ENCODE data around the gene GNPDA1.
A peak's percentile ranks its signal among the peaks of the same experiment; 100 is the strongest.

Gene GNPDA1

DNA sequence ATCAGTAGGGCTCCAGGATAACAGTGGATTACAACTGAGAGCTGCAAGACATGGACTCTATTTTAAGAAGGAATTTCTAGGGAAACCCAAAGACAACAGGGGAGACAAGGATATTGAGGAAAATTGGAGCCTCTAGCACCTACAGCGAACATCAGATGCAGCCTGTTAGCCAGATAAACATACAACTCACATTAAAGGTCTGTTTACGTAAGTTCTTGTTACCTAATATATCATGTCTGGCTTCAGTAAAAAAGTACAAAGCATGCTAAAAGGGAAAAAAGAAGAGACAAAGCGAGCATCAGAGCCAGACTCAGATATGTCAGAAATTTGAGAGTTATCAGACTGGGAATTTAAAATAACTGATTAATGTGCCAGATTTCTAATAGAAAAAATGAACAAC, 17.2 kb downstream of the GNPDA1 start:
- no peak for DNase-seq

DNA sequence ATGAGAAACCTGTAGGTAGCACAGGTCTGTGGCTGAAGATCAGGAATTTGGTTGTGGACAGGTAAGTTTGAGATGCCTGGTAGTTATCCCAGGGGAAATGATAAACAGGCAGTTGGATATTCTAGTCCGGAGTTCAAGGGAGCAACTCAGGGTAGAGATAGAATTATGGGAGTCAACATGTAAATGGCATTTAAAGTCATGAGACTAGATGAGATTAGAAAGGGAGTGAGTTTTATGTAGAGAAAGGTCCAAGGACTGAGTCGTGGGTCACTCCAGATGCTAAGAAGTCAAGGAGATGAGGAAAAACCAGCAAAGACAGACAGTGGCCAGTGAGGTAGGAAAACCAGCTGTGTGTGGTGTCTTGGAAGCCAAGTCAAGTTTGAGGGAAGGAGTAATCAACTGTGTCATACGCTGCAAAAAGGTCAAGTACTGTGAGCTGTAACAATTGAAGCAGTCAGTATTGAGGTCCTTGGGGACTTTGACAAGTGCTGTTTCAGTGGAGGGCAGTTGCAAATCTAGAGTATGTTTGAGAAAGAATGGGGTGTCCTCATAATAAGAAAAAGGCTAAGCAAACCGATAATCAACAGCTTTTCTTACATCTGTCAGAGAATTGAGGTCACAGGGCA, 18.2 kb downstream of the GNPDA1 start:
- no peak for DNase-seq

DNA sequence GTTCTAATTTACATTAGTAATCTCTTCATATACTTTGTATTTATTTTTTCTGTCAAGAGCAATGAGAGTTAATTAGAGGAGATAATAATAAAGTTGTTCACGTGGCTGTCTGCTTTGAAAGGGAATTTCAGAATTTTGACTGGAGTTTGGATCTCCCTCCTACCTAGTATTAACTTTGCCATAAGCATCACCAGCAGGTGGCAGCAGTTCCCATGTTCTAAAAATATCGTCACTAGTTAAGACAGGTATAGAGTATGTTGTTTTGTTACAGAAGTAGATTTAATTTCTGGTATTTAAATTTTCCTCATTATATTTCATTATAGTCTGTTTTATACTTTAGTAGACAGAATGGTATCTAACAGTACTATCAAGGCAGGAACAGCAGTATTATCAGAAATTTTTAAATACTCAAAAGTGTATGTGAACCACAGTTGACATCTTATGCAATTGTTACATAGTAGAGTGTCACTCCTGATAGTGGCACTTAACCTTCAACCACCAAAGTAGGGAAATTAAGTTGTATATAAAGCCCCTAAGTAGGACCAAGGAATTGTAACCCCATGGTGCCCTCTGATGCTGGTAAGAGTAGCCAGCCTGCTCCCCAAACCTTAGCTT, 20.4 kb downstream of the GNPDA1 start:
- peak in 30 of 58 donors; percentile 9 to 83 (median 39) for DNase-seq

DNA sequence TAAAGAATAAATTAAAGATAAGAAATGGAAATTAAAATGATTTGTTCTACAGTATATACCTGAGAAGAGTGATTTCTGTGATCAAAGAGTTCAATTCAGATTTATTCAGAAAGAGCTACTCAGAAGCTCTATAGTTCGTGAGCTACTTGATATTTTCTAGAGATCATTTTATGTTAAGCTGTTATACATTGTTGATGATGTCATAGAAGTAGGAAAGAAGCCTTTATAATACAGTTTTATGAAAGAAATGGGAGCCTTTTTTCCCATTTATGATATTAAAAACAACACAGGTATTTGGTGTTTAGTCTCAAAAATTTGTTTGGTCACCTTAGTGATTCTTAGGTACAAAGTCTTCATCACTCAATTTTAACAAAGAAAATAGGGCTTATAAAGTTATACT, 23.1 kb downstream of the GNPDA1 start:
- DNase-seq, result no peak

DNA sequence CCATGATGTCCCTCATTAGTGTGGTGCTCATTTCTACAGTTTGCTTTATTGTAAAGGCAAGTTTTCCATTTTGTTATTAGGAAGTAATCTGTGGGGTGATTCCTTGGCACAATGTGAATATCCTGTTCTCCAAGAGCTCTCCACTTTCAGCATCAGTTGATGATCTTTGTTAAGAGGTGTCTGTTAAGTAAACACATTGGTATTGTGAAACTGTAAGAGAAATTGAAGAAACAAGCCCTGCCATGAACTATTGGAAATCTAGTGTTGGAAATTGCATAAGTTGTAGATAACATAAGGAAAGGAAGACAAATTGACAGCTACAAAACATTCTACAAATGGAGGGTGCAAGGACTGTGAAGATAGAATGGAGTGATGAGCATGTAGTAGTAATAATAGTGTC, 26.8 kb downstream of the GNPDA1 start:
- DNase-seq, result no peak

DNA sequence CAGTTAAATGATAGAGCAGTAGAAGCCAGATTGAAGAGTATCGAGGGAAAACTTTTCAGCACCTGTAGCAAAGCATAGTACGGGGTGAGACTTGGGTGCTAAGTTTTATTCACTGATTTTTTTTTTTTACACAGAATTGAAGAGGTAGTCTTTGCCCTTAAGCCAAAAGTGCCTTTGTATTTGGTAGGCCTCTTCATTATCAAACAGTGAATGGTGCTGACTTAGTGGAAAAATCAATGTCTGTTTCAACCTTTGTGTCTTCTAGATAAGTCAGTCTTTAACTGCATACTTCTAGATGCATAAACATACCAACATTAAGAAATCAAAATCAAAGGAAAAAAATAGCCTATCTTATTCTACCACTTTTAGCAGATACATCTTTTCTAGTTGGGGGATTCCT, 30.2 kb downstream of the GNPDA1 start:
- DNase-seq, result no peak

DNA sequence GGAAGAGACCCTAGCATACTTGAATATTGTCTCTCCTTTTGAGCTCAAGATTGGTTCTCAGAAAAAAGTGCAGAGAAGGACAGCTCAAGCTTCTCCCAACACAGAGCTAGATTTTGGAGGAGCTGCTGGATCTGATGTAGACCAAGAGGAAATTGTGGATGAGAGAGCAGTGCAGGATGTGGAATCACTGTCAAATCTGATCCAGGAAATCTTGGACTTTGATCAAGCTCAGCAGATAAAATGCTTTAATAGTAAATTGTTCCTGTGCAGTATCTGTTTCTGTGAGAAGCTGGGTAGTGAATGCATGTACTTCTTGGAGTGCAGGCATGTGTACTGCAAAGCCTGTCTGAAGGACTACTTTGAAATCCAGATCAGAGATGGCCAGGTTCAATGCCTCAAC, 34.4 kb downstream of the GNPDA1 start:
- no peak for DNase-seq

DNA sequence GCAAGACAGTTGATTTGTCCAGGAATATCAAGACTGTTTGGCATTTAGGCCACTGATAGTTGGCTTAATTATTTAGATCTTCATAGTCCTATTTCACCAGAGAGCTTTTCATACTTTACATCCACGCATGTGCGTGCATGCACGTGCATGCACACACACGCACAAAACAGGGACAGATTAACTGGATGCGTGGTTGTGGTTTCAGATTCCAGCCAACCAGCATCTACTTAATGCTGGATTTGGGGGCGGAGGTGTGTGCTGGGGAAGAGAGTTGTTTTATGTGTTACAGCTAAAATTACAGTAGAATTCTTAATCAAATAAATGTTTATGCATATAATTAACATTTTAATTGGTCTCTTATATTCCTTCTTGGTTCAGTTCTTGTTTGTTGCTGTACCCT, 36.7 kb downstream of the GNPDA1 start:
- DNase-seq, result no peak

DNA sequence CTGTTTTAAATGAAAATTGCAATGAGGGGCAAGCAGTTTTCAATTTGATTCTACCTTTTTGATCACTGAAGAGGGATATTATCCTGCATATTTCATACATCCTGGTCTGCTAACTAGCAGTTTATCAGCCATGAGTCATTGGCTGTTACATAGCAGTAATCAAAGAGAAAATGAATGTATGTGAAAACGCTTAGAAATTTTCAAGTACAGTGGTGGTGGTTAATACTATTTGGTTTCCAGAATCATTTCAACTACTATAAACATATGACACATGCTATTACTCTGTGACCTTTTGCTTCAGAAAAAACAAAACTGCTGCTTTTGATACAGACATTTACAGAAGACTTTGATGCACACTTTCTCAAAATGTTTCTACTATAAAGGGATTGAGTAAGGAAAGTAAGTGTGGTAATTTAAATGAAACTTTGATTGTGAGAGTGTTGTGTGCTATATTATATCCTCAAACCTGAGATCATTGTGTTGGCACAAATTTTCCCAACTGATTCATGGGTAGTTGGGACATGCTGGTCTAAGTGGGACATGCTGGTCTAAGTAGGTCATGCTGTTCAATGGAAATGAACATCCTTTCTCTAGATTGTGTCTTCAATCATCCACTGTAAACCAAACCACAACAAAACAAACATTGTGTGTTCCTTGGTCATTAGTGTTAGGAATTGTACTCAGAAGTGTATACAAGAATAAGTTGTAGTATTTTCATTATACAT, 38.8 kb downstream of the GNPDA1 start:
- no peak for DNase-seq

DNA sequence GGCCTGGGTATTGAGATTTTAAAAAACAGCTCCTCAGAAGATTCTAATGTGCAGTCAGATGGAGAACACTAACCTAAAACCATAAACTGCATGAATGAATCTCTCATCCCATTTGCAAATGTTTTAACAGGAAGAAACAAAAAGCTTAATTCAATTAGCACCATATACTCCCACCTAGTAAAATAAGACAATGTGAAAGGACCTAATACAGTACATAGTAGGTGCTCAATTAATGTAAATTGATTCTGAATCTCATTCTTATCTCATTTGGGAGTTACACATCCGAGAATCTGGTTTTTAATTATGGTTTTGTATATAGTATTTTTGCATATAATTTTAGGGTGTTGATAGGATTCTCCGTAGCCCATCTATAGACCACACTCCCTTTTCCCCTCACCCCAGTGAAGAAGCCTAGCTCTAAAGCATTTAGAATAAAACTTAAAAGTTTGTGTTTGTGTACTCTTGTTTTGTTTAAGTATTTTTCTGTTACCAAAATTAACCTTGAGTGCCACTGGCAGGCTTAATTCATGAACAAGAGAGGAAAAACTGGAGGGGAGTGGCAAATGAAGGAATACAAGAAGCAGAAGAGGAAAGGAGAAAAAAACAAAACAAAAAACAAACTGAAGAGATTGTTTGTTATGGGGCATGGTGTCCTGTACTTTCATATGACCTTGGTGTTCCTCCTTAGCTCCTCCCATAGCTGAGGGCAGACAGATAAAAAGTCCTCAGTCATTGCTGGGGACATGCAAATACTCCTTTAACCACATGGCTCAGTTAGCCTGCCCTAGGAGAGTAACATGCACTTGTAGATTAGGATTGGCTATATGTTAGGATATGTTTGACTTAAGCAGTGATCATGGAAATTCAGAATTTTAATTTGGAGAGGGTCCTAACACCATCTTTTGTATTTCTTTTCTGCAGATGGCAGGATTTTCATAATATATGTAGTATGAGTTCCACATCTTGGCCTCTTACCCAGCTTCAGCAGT, 42.8 kb downstream of the GNPDA1 start:
- DNase-seq, result no peak

DNA sequence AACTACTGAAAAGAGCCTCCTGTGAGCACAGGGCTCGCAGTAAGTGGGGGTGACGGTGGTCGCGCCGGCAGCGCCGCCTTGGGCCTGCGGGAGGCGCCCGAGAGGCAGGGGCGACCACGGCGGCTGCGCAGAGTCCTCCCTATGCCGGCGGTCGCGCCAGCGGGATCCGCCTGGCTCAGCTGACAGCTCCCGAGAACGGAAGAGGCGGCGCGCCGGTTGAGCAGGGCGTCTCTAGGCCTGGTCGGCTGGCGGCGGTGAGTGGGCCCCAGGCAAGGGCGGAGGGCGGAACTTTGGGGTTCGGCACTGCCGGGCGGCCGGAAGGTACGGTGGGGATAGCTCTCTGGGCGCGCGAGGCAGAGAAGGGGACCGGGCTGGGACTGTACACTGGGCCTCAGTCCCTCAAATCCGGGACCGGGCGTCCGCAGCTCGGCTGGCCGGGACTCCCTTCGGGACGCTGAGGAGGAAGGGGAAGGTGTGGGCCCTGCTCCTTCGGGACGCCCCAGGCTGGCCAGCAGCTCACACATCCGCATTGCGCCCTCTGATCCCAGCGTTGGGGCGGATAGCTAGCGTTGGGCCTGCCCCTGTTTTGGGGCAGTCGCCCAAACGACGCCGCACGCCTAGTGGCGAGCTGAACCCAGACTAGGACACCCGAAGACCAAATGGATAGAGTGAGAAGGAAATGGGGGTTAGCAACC, 43.8 kb downstream of the GNPDA1 start, which contains the start of gene RNF14:
Gene RNF14 (plus strand): TSS at position 192 of the 695 bp plus-strand sequence. CDS start 4,484 bp downstream, outside the sequence.
- peak; percentile 35 to 93 (median 86) for DNase-seq

DNA sequence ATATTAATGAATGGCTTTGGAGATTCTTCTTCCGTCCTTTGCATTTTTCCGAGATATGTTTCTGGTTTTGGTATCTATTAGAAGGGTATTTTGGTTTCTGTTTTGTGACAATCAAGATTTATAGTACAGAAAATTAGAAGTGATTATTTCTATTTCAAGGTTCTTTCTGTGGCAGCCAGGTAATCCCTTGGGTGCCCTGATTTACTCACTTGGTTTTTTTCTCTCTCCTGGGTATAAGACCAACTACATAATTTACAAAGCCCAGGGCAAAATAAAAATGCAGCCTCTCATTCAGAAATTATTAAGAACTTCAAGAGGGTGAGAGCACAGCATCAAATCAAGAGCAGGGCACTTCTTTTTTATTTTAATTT, 45.9 kb downstream of the GNPDA1 start:
- no peak for DNase-seq

DNA sequence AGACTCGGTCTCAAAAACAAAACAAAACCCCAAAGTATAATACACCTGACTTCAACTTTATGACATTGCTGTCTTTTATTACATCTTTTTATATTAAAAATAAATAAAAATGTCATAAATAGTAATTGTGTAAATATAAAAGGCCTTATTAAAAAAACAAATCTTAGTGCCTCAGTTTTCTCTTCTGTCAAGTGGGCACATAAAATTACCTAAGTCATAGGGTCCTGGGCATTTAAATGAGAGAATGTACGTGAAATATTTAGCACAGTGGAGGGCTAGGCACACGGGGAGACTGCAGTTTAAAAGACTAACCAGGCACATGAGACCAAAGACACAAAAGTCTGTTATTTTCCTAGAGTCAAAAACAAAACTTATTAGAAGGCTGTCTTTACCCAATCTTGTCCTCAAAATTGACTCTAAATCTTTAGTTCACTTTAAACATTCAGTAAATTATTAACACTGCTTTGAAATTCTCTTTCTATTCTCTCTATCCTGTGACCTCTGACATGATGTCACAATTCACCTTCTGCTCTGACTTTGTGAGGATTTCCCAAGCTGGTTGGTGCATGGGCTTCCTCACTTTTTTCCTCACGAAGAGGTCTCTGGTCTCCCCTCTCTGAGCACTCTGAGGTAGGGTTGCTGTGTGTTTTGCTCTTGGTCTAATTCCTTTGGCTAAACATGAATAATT, 46.4 kb downstream of the GNPDA1 start:
- no peak for DNase-seq

DNA sequence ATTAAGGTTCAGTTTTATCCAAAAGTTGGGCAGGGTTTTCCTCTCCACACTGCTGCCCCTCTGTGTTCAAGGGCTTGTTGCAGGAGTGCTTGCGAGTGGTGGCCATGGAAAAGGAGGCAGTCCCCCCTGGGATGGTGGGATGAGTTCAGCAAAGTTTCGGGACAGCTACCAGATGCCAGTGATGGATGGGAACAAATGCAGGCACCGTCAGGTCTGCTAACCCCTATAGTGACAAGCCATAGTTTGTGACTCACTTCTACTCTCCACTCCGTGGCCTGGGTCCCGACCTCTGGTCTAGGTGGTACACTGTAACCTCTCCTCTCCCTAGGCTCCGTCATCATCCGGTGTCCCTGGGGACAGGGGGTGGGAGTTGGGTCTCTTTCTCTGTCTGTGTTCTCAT, 47.8 kb downstream of the GNPDA1 start:
- DNase-seq, result no peak

DNA sequence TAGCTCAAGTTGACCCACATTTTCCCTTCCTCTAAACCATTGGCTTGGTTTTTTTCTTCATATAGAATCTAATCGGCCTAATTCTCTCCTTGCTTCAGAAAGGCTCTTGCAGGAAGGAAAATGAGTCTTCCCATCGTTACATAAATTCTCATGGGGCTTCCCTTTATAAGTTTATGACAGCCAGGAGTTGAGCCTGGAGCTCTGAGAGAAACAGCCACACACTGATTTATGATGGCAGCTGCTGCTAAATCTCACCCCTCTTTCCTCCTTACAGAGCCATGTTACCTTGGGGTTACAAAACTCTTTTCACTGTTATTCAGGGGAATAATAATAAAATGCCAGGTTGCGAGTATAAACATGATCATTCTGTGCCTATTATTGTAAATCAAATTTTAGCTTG, 49.1 kb downstream of the GNPDA1 start:
- DNase-seq, result no peak

DNA sequence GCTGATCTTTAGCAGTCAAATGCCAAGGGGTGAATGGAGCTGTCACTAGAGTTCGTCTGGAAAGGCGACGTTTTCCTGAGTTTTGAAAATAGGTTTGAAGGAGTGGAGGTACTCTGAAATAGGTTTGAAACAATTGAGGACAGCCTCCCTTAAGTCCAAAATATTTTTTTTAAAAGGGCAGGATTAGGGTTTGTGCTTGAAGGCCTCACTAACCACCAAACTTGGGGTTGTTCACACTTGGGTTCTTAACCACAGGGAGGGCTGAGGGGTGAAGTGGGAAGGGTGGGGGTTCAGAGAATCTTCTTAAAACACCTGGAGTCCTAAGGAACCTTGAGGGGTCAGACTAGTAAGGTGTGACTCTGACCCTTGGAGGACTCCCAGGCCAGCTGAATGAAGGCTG, 51.4 kb downstream of the GNPDA1 start:
- DNase-seq, result no peak

DNA sequence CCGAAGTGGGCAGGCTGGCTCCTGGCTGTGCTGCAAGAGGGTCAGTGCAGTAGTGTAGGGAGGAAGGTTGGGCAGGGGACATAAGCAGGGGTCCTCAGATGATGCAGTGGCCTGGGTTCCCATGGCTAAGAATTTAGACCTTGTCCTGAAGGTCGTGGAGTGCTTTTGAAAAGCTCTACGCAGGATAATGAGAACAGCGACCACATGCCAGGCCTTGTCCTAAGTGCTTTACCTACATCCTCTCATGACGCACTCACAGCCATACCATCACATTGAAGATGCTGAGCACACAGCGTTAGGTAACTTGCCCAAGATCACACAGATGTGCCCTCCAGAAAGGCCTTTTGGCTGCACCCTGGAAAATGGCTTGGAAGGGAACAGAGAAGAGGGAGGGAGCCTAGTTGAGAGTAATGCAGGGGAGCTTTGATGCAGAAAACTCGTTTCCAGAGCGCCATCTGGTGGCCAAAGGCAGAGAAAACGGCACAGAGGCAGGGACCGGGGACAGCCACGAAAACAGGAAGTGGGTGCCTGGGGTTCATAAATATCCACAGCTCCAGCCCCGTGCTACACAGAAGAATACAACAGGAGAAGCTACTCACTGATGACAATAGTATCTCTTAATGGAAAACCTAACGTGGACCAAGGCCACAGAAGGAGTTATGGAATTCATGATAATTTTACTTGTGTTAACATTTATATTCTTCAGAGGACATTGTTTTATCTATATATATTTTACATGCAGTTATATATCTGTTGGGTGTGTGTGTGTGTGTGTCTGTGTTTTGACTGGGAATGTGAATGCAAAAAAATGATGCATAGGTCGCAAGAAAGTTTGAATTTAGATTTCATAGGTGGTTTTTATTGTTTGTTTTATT, 52.1 kb downstream of the GNPDA1 start:
- DNase-seq, result peak in 57 of 58 donors; percentile 27 to 94 (median 79)

DNA sequence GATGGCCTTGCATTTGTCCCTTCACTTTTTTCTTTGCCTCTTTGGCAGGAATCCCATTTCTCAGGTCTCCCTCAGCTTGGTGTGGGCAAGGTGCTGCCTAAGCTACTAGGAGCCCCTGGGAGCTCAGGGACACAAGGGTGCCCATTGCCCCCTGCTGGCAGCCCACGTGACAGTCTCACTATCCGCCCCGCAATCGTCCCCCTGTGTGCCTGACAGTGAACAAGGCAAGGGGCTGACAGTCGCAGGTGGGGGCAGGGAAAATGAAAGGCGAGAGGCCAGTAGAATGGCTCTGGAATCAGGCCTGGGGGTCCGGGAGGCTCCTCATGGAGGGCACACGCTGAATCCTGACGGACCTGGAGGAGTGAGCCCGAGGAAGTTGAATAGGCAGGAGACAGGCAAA, 52.8 kb downstream of the GNPDA1 start:
- DNase-seq, result peak in 2 of 58 donors; percentile 13 to 19

DNA sequence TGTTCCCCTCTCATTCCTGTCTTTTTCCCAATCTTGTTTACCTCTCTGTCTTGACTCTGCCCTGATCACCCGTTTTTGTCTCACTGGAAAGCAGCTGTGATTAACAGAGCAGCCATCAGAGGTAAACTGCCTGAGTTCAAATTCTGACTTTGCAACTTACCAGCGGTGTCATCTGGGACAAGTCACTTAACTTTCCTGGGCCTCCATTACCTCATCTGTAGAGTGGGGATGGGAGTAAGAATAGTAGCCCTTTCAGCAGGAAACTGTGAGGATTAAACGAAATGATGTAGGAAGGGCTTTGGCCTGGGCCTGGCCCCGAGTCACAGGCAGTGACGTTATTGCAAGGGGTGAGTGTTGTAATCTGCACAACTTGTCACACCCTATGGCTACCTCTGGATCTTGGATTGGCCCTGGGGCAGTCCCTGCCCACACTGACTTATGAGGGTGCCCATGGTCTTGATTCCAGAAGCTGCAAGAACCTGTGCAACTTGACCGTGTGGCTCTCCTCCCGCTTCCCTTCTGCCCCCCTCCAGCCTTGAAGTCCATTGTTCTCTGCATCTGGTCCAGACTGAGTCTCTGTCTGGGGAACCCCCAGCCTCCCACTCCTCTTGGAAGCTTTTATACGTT, 54.2 kb downstream of the GNPDA1 start:
- DNase-seq, result no peak
